Nephron (organoid): ENCODE results near the gene COL15A1.

ENCODE experiments used
- H3K27ac Mint-ChIP-seq, 3 experiments: 2 replicates each; pipeline ENCODE4 v1.8.0; 2020; ENCODE audit warnings: mixed read lengths in 3 of 3, mild to moderate bottlenecking in 2 of 3, moderate library complexity in 1 of 3
- H3K27me3 Mint-ChIP-seq: 2 replicates; pipeline ENCODE4 v1.8.0; 2021; ENCODE audit warnings: low read depth, mild to moderate bottlenecking, moderate library complexity, mixed read lengths
- H3K36me3 Mint-ChIP-seq: 2 replicates; pipeline ENCODE4 v1.8.0; 2020; ENCODE audit warnings: low read depth, mixed read lengths
- H3K4me1 Mint-ChIP-seq: 2 replicates; pipeline ENCODE4 v1.8.0; 2020; ENCODE audit warnings: mixed read lengths
- H3K4me3 Mint-ChIP-seq, 3 experiments: 2 replicates each; pipeline ENCODE4 v1.8.0; 2020; ENCODE audit warnings: mild to moderate bottlenecking in 3 of 3, mixed read lengths in 3 of 3, moderate library complexity in 2 of 3
- H3K9me3 Mint-ChIP-seq: 2 replicates; pipeline ENCODE4 v1.8.0; 2020; ENCODE audit warnings: mixed read lengths
- CTCF ChIP-seq, 3 experiments: fragments of 200-600 bp; sonication (generic); IDR thresholded peaks; one replicate each; pipeline ENCODE4 v1.5.0; 2021; ENCODE audit warnings: antibody characterized with exemption in 3 of 3; ENCODE audit not compliant: unreplicated experiment in 3 of 3

COL15A1 gene

GRCh38 chr9:98974106-98974505 is 30.4 kb downstream of the COL15A1 start:
- Mint-ChIP-seq H3K4me1 (peaks cover 50% of the 10 kb centered on the region), H3K9me3 (no peaks in the 10 kb centered on the region), H3K36me3 (no peaks in the 10 kb centered on the region), H3K4me3 (no peak overlapping the region), H3K27me3 (peaks cover 33% of the 10 kb centered on the region), H3K27ac (no peak overlapping the region)
- no peak for TF ChIP-seq CTCF (IDR thresholded peaks at IDR 0.05; ENCODE audit: unreplicated experiment in 3 of 3)

- H3K4me3 Mint-ChIP-seq: no peak overlapping the region
- peaks cover 33% of the 10 kb centered on the region for H3K27me3 Mint-ChIP-seq
- H3K36me3 Mint-ChIP-seq: no peaks in the 10 kb centered on the region
- no peak overlapping the region for H3K27ac Mint-ChIP-seq
- TF ChIP-seq CTCF (IDR thresholded peaks at IDR 0.05; ENCODE audit: unreplicated experiment in 3 of 3): no peak
- H3K9me3 Mint-ChIP-seq: no peaks in the 10 kb centered on the region
- H3K4me1 Mint-ChIP-seq: peaks cover 53% of the 10 kb centered on the region
Observed at GRCh38 chr9:98974554-98974953, 30.8 kb downstream of the COL15A1 start.

GRCh38 chr9:98974994-98975712 is 31.4 kb downstream of the COL15A1 start:
- Mint-ChIP-seq H3K27me3 (peaks cover 38% of the 10 kb centered on the region), H3K9me3 (no peaks in the 10 kb centered on the region), H3K27ac (peak overlapping the region in 2 of 3 experiments; percentile 8 to 15), H3K4me3 (peak overlapping the region in 2 of 3 experiments; percentile 8 to 12), H3K36me3 (no peaks in the 10 kb centered on the region), H3K4me1 (peaks cover 53% of the 10 kb centered on the region)
- peak; percentile 97 to 99 (median 99) for TF ChIP-seq CTCF (IDR thresholded peaks at IDR 0.05; ENCODE audit: unreplicated experiment in 3 of 3)

GRCh38 chr9:98975838-98976237 is 32.1 kb downstream of the COL15A1 start:
- no peak overlapping the region for H3K4me3 Mint-ChIP-seq
- no peaks in the 10 kb centered on the region for H3K36me3 Mint-ChIP-seq
- no peaks in the 10 kb centered on the region for H3K9me3 Mint-ChIP-seq
- peaks cover 34% of the 10 kb centered on the region for H3K27me3 Mint-ChIP-seq
- peak overlapping the region in 2 of 3 experiments; percentile 8 to 15 for H3K27ac Mint-ChIP-seq
- peaks cover 47% of the 10 kb centered on the region for H3K4me1 Mint-ChIP-seq
- TF ChIP-seq CTCF (IDR thresholded peaks at IDR 0.05; ENCODE audit: unreplicated experiment in 3 of 3): no peak

- H3K27me3 Mint-ChIP-seq: peaks cover 34% of the 10 kb centered on the region
- H3K36me3 Mint-ChIP-seq: no peaks in the 10 kb centered on the region
- no peak overlapping the region for H3K4me3 Mint-ChIP-seq
- TF ChIP-seq CTCF (IDR thresholded peaks at IDR 0.05; ENCODE audit: unreplicated experiment in 3 of 3): no peak
- H3K4me1 Mint-ChIP-seq: peaks cover 47% of the 10 kb centered on the region
- H3K9me3 Mint-ChIP-seq: no peaks in the 10 kb centered on the region
- no peak overlapping the region for H3K27ac Mint-ChIP-seq
Observed at GRCh38 chr9:98977246-98977714, 33.6 kb downstream of the COL15A1 start.

- no peak overlapping the region for H3K4me3 Mint-ChIP-seq
- no peak for TF ChIP-seq CTCF (IDR thresholded peaks at IDR 0.05; ENCODE audit: unreplicated experiment in 3 of 3)
- H3K27ac Mint-ChIP-seq: peak overlapping the region in 2 of 3 experiments; percentile 71 to 76
- no peaks in the 10 kb centered on the region for H3K36me3 Mint-ChIP-seq
- no peaks in the 10 kb centered on the region for H3K9me3 Mint-ChIP-seq
- H3K4me1 Mint-ChIP-seq: peaks cover 43% of the 10 kb centered on the region
- H3K27me3 Mint-ChIP-seq: peaks cover 32% of the 10 kb centered on the region
Observed at GRCh38 chr9:98977813-98978212, 34.1 kb downstream of the COL15A1 start.
